Stimulated activated CD4-positive, alpha-beta T cell treated with anti-CD3 and anti-CD28 coated beads, Interleukin-2, amount 100 ng/mL, for 4 hours (primary cell): ENCODE data around the gene C12orf56.
"Not testable (repeated sequence)": the region's sequence is repeated elsewhere in the genome, so short reads cannot be mapped to it uniquely, and the experiment has no call there.

Experiments used
- DNase-seq: peaks from one replicate; pipeline ENCODE4 v3.0.0-alpha.2; 2020; ENCODE audit warnings: low read depth

The C12orf56 gene

GRCh38 chr12:64299628-64300027, 90.9 kb downstream of the C12orf56 start:
- no peak for DNase-seq

GRCh38 chr12:64296301-64296700, 94.3 kb downstream of the C12orf56 start:
- no peak for DNase-seq

DNA sequence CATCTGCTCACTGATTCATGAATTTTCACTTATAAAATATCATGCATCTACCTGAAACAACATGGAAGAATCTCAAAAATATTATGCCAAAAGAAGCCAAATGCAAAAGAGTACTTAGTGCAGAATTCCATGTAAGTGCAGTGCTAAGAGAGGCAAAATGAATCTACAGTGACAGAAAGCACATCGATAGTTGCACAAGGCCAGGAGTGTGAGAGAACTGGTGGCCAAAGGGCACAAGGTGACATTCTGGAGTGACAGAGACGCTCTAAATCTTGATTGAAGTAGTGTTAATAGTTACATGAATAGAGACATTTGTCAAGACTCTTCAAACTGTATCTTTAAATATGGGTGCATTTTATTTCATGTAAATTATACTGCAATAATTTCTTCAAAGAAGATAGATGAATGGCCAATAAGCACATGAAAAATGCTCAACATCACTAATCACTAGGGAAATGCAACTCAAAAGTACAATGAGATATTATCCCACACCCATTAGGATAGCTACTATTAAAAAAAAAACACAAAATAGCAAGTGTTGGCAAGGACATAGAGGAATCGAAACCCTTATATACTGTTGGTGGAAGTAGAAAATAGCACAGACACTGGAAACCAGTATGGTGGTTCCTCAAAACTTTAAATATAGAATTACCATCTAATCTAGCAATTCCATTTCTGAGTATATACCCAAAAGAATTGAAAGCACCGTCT, 96.7 kb downstream of the C12orf56 start:
- no peak for DNase-seq

DNA sequence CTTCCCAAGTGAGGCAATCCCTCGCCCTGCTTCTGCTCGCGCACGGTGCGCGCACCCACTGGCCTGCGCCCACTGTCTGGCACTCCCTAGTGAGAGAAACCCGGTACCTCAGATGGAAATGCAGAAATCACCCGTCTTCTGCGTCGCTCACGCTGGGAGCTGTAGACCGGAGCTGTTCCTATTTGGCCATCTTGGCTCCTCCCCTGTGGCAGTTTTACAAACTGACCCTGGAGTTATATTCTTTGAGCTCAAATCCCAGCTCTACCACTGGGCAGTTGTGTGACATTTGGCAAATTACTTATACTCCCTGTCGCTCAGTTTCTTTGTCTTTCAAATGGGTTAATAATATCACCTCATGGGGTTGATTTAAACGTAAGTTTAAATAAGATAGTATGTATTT, 97.4 kb downstream of the C12orf56 start:
- not testable (repeated sequence) for DNase-seq

DNA sequence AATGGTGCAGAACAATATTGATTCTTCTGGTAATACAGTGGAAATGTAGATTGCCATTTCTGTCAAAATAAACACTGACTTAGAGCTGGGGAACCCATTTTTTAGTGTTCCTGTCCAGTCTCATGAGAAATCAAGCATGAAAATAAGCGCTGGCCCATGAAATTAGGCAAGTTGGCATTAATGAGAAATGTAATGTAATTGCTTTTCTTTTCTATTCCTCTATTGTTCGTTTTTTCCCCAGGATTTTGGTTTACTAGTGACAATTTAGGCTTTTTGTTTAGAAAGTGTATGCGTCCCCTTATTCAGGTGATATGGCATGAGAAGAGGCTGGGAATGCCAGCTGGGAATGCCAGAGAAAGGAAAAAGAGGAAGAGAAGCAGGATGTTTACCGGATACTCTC, 104.0 kb downstream of the C12orf56 start:
- no peak for DNase-seq

DNA sequence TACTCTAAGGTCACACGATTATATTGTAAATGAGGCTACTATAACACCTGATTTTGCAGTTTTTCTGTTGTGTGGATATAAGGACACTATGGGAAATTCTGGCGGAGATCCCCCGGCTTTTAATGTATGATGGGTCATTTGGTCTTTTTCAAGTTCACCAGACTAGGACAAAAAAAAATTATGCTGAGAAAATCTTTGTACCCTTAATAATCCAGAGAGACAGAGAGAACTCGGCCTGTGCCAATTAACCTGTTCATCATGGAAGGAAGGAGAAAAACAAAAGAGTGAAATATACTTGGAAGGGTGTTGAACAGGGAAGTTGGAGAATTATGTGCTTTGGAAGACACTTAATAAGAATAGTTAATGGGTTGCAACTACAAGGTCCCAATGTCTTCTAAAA, 106.3 kb downstream of the C12orf56 start:
- DNase-seq = no peak

- no peak for DNase-seq
Measured at GRCh38 chr12:64278421-64278820, 112.1 kb downstream of the C12orf56 start.

DNA sequence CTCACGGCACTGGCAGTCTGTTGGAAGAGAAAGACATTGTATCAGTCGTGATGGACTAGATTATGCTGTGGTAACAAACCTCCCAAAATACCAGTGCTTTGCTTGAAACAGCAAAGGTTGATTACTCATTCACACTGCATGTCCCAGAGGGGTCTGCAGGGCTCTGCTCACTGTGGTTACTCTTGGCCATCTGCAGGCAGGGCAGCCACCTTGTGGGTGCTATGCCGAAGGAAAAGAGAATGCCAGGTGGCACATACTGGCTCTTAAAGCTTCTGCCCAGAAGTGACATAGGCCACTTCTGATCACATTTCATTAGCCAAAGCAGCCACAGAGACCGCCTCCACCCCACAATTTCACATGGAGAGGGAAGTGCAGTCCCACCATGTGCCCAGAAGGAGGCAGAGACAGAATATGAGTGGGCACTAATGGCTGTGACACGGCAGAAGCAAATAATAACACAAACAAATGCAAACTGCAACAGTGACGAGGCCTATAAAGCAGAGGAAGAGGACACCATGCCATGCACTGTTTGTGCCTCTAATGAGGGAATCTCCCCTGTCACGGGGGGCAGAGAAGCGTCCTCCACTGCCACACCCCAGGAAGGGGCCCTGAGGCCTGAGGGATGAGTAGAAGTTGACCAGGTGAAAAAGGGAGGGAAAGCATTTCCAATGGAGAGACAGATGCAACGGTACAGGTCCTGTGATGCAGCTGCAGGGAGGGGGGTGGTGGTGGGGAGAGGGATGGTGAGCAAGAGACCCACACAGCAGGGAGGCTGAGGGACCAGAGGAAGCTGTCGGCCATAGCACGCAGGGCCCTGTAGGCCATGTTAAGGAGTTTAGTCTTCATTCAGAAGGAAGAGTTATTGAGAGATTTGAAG, 116.8 kb downstream of the C12orf56 start:
- DNase-seq = no peak

- no peak for DNase-seq
Measured at GRCh38 chr12:64270411-64270810, 120.1 kb downstream of the C12orf56 start.

DNA sequence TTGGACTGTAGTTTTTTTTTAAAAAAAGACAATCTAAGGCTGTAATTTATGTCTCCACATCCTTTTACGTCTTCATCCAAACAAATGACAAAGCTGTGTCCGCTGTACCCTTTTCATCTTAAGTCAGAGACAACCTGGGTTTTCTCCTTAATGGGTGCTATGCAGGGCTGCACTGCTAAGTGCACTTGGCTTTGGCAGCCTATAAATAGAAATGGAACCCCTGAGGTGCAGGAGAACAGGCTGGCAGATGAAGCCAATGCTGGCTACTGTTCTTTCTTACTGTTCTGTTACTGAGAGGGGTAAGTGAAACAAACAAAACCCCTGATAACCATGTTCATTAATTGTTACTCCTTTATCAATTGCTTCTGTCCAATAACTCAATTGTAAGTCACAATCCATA, 121.4 kb downstream of the C12orf56 start:
- no peak for DNase-seq

- DNase-seq = no peak
Measured at GRCh38 chr12:64268409-64268808, 122.1 kb downstream of the C12orf56 start.

GRCh38 chr12:64265839-64266238, 124.7 kb downstream of the C12orf56 start:
- no peak for DNase-seq

GRCh38 chr12:64261813-64262212, 128.7 kb downstream of the C12orf56 start:
- no peak for DNase-seq

GRCh38 chr12:64258576-64258975, 132.0 kb downstream of the C12orf56 start:
- DNase-seq = no peak

DNA sequence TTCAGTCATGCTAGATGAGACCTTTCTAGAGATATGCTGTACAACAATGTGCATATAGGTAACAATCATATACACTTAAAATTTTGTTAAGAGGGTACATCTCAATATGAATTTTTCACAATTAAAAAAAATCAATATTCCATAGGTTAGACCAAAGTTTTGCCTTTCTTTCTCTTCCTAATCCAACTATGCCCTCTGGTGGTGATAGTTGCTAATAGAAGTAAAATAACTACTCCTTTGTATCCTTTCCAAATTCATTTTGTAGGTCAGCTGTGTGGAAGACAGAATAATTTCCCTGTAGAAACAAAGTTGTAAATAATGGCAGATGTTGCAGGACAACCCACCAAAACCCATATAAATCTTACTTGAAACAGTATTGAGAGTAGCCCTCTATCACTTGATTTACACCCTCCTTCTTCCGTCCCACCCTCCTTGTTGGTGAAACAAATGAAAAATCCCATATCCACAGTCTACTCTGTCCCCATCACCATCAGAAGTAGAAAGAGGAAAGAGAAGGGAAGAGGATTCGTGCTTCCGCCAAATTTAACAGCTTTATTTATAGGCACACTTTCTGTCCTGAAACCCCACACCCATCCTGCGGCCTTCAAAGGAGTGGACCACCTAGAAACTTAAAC, 134.3 kb downstream of the C12orf56 start:
- DNase-seq = no peak

GRCh38 chr12:64255249-64255648, 135.3 kb downstream of the C12orf56 start:
- no peak for DNase-seq

GRCh38 chr12:64253356-64253755, 137.2 kb downstream of the C12orf56 start:
- no peak for DNase-seq

- no peak for DNase-seq
Measured at GRCh38 chr12:64252681-64253080, 137.9 kb downstream of the C12orf56 start.

DNA sequence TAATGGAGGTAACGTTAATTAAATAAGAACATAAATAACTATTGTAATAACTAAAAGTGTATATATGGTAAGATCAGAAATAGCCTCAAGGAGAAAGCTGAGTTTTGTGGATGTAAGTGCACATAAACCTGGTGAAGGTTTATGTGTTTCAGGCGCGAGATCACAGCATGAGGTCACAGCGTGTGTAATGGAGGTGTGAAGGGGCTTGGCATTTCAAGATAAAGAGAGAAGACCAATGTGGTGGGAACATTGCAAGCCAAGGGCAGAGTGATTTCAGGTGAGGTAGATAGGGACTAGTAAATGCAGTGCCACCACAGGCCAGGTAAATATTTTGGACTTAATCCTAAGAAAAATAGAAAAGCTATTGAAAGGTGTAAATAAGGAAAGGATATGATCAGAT, 146.7 kb downstream of the C12orf56 start:
- no peak for DNase-seq

- no peak for DNase-seq
Measured at GRCh38 chr12:64240781-64241180, 149.8 kb downstream of the C12orf56 start.

DNA sequence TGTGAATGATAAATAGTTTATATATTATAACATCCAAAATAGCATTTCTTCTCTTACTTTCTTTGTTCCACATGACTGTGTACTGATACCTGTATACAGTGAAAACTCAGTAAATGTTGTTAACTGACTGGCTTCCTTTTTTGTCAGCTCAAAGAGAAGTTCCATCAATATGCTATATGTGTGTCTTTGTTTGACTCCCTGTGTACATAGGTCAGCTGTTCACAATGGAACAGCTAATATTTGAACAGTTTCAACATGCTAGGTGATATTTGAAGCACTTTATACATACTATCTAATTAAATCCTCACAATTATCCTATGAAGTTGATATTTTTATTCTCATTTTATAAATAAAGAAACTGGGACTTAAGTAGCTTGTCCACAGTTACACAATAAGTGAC, 153.2 kb downstream of the C12orf56 start:
- no peak for DNase-seq

- no peak for DNase-seq
Measured at GRCh38 chr12:64236549-64236948, 154.0 kb downstream of the C12orf56 start.

DNA sequence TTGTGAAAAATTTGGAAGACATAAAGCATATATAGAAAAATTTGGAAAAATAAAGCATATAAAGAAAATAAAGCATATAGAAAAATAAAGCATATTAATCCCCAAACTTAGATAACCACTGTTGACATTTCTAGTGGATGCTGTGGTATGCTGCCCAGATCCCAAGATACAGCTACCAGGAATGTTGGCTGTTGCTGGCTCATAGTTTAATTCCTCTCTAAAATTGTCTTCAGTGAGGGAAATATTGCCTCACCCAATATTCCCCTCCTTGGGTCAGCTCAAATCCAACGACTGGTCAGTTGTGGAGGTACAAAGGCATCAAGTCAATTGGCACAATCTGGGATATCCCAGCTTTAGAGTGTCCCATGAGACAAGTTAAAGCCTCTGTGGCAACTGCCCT, 158.4 kb downstream of the C12orf56 start:
- no peak for DNase-seq
